Brain microvascular endothelial cell (primary cell): ENCODE results near the gene PTPRD.

Experiments
- DNase-seq: peaks from one replicate; pipeline ENCODE4 v3.0.0-alpha.2; 2020
- H3K27ac ChIP-seq: fragments of 250-450 bp; sonication (Bioruptor Pico); 2 replicates; pipeline ENCODE4 v1.5.1; 2020; ENCODE audit warnings: mild to moderate bottlenecking, moderate library complexity
- H3K27me3 ChIP-seq: fragments of 250-450 bp; sonication (Bioruptor Pico); replicated peaks from 2 replicates; pipeline ENCODE4 v1.5.1; 2020; ENCODE audit warnings: mild to moderate bottlenecking
- H3K36me3 ChIP-seq: fragments of 250-450 bp; sonication (Bioruptor Pico); replicated peaks from 2 replicates; pipeline ENCODE4 v1.5.1; 2020; ENCODE audit warnings: mild to moderate bottlenecking
- H3K4me3 ChIP-seq: 2 replicates; pipeline ENCODE4 v1.5.1; 2011; ENCODE audit warnings: low read depth, mild to moderate bottlenecking, control low read depth, low read length, moderate library complexity
- in situ Hi-C: cut with HindIII; loops from 2 replicates; pipeline ENCODE4 v1.10.0; 2017; ENCODE audit warnings: low sequenced_read_pairs, low pct_ligation_motif_present
- TF ChIP-seq, protein P1 (sequence below): IDR thresholded peaks from 2 replicates; pipeline ENCODE4 v1.5.1; 2011; ENCODE audit warnings: low read depth, mild to moderate bottlenecking, moderate library complexity, low read length, control low read depth, inconsistent platforms; ENCODE audit errors: missing control alignments

Gene PTPRD

DNA sequence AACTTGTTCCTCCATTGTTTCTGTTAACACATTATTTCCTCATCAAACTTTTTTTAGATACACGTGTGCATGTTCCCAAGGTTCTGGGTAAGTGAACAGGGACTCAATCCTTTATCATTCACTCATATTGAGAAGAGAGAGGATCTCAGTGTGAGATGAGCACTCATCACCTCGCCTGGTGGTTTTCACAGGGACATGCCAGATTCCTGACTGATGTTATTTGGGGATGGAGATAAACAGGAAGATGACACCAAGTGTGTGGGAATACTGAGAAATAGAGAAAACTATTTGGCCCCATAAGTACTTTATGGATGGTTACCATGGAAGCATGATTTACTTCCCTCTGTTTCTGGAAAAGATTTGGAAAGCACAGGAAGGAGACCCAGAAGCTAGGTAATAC lies 2279.9 kb downstream of the PTPRD start:
- H3K36me3 ChIP-seq: no peaks in the 10 kb centered on the region

DNA sequence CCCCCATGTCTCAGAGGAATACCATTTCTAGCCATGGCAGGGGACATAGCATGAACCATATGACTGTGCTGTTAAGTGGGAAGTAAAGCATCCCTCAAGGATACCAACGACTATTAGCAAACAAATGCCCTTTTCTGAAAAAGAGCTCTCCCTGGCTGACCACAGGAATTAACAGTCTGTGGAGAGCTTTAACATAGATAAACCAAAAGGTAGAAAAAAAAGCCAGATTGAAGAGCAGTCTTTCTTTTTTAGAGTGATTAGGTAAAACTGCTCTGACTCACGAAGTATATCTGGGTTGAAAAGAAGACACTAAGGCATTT lies 2280.5 kb downstream of the PTPRD start:
- in situ Hi-C loops: no loop called here
- DNase-seq: no peak
- no peaks in the 10 kb centered on the region for H3K36me3 ChIP-seq
- H3K4me3 ChIP-seq: no peak overlapping the region
- TF ChIP-seq, protein P1, sequence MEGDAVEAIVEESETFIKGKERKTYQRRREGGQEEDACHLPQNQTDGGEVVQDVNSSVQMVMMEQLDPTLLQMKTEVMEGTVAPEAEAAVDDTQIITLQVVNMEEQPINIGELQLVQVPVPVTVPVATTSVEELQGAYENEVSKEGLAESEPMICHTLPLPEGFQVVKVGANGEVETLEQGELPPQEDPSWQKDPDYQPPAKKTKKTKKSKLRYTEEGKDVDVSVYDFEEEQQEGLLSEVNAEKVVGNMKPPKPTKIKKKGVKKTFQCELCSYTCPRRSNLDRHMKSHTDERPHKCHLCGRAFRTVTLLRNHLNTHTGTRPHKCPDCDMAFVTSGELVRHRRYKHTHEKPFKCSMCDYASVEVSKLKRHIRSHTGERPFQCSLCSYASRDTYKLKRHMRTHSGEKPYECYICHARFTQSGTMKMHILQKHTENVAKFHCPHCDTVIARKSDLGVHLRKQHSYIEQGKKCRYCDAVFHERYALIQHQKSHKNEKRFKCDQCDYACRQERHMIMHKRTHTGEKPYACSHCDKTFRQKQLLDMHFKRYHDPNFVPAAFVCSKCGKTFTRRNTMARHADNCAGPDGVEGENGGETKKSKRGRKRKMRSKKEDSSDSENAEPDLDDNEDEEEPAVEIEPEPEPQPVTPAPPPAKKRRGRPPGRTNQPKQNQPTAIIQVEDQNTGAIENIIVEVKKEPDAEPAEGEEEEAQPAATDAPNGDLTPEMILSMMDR: no peak
- no peak overlapping the region for H3K27ac ChIP-seq
- H3K27me3 ChIP-seq: no peaks in the 10 kb centered on the region

More for the DNA sequence above, 2279.9 kb downstream of the PTPRD start:
- in situ Hi-C loops: no loop called here
- DNase-seq: no peak
- no peak overlapping the region for H3K4me3 ChIP-seq
- TF ChIP-seq, protein P1: no peak
- H3K27ac ChIP-seq: no peak overlapping the region
- H3K27me3 ChIP-seq: no peaks in the 10 kb centered on the region

GRCh38 chr9:8331507-8332330 lies 2281.1 kb downstream of the PTPRD start:
- no peak overlapping the region for H3K4me3 ChIP-seq
- H3K36me3 ChIP-seq: no peaks in the 10 kb centered on the region
- no peaks in the 10 kb centered on the region for H3K27me3 ChIP-seq
- DNase-seq: no peak
- TF ChIP-seq, protein P1: no peak
- in situ Hi-C loops: no loop called here
- H3K27ac ChIP-seq: no peak overlapping the region

- H3K27me3 ChIP-seq: no peaks in the 10 kb centered on the region
- in situ Hi-C loops: no loop called here
- no peaks in the 10 kb centered on the region for H3K36me3 ChIP-seq
- DNase-seq: no peak
- TF ChIP-seq, protein P1: no peak
- H3K4me3 ChIP-seq: no peak overlapping the region
- H3K27ac ChIP-seq: no peak overlapping the region
Observed at GRCh38 chr9:8329561-8330283, 2283.1 kb downstream of the PTPRD start.

DNA sequence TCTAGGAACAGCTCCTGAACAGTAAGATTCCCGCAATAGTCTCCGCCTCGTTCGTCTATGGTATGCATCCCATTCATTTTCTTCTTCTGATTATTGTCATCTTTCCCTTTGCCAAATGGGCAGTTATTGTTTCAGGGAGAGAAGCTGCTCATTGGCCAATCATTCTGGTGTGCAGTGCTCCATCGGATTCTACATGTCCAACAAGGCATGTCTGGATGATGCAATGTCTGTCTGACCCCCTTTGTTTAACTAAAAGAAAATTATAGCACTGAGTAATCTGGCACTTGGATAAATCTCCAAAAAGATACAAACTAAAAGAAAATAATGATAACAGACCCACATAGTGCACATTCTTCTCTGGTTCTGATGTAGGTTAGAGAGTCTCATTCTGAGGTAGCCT lies 2297.6 kb downstream of the PTPRD start:
- TF ChIP-seq, protein P1: no peak
- Histone ChIP-seq H3K27ac (no peak overlapping the region), H3K27me3 (no peaks in the 10 kb centered on the region), H3K36me3 (no peaks in the 10 kb centered on the region), H3K4me3 (no peak overlapping the region)
- DNase-seq: peak; percentile 16
- in situ Hi-C loops: no loop called here
